Lower leg skin (tissue), 3 donors: ENCODE results near the gene AMFR.

Source experiments
- POLR2A ChIP-seq, 2 donors: fragments of 450-650 bp; IDR thresholded peaks; one replicate each; pipeline ENCODE4 v1.6.1; 2016 to 2017; ENCODE audit warnings: antibody characterized with exemption in 2 of 2, mild to moderate bottlenecking in 1 of 2, moderate library complexity in 1 of 2
- TF ChIP-seq, protein P1 (sequence below), 3 donors: fragments of 450-650 bp; IDR thresholded peaks; one replicate each; pipeline ENCODE4 v1.5.1; 2016; ENCODE audit warnings: antibody characterized with exemption in 3 of 3, mild to moderate bottlenecking in 3 of 3, moderate library complexity in 2 of 3

- TF ChIP-seq, protein P1, sequence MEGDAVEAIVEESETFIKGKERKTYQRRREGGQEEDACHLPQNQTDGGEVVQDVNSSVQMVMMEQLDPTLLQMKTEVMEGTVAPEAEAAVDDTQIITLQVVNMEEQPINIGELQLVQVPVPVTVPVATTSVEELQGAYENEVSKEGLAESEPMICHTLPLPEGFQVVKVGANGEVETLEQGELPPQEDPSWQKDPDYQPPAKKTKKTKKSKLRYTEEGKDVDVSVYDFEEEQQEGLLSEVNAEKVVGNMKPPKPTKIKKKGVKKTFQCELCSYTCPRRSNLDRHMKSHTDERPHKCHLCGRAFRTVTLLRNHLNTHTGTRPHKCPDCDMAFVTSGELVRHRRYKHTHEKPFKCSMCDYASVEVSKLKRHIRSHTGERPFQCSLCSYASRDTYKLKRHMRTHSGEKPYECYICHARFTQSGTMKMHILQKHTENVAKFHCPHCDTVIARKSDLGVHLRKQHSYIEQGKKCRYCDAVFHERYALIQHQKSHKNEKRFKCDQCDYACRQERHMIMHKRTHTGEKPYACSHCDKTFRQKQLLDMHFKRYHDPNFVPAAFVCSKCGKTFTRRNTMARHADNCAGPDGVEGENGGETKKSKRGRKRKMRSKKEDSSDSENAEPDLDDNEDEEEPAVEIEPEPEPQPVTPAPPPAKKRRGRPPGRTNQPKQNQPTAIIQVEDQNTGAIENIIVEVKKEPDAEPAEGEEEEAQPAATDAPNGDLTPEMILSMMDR (IDR thresholded peaks at IDR 0.05): no peak
- no peak for TF ChIP-seq POLR2A (IDR thresholded peaks at IDR 0.05)
Observed at GRCh38 chr16:56425439-56425832, at the start of gene AMFR.
